HepG2 (cell line): ENCODE measurements around the gene LRRC45. TPM values are rescaled to one million over a fixed set of nuclear protein-coding genes. Genes with fewer than 3 reads are reported as not detected.
A peak's percentile ranks its signal among the peaks of the same experiment; 100 is the strongest.

Experiments
- ATAC-seq: fragments of 200-7000 bp; cut with Tn5 transposase; 3 replicates; pipeline ENCODE4 v1.9.1; 2020; ENCODE audit warnings: mild to moderate bottlenecking, moderate library complexity
- BruUV-seq: library from RNA; stranded (reverse); fragments of 400-500 nt; replicated peaks from 2 replicates; lab custom pipeline; 2021; lab: Mats Ljungman, UMichigan
- CTCF ChIA-PET: fragments of 300-600 bp; formaldehyde crosslinking; extraction: SDS; loops from one replicate; lab custom pipeline; 2021; ENCODE audit warnings: low total read pairs, inconsistent platforms, low intra/inter-chr PET ratio; lab: Yijun Ruan, JAX
- POLR2A ChIA-PET: fragments of 350-600 bp; sonication (Branson Sonifier 250); formaldehyde crosslinking; loops from one replicate; lab custom pipeline; 2020; ENCODE audit warnings: antibody characterized with exemption, inconsistent platforms; lab: Yijun Ruan, JAX
- DNase-seq: peaks from one replicate; pipeline ENCODE4 v3.0.0-alpha.2; 2015; ENCODE audit warnings: low spot score
- FAIRE-seq: peaks from 3 replicates; lab custom pipeline; 2011; peaks lifted over from hg19 to GRCh38; lab: Jason Lieb, UNC
- H2AFZ ChIP-seq: one replicate; pipeline ENCODE4 v1.6.1; 2011; ENCODE audit warnings: low read length, inconsistent platforms
- H3K27ac ChIP-seq: fragments of 300-600 bp; 3 replicates; pipeline ENCODE4 v1.8.0; 2011; ENCODE audit warnings: mixed run types, mild to moderate bottlenecking, mixed read lengths, low read length, inconsistent platforms; ENCODE audit not compliant: insufficient read depth; ENCODE audit errors: extremely low read length
- H3K27me3 ChIP-seq, 2 experiments: fragments of 200-600 bp in 1 of 2; 2 replicates in 1 of 2; 3 replicates in 1 of 2; pipeline versions ENCODE4 v1.6.0 to v1.8.0; 2011; ENCODE audit warnings: low read length in 2 of 2, mild to moderate bottlenecking in 2 of 2, moderate library complexity in 2 of 2, inconsistent platforms in 1 of 2; ENCODE audit not compliant: insufficient read depth in 2 of 2, control insufficient read depth in 1 of 2
- H3K36me3 ChIP-seq, 2 experiments: fragments of 200-600 bp in 1 of 2; replicated peaks in 1 of 2; 2 replicates in 1 of 2; 3 replicates in 1 of 2; pipeline versions ENCODE4 v1.5.1 to v1.8.0; 2011; ENCODE audit warnings: low read length in 2 of 2, inconsistent platforms in 1 of 2; ENCODE audit not compliant: insufficient read depth in 2 of 2, control insufficient read depth in 1 of 2
- H3K4me1 ChIP-seq: 2 replicates; pipeline ENCODE4 v1.5.1; 2012; ENCODE audit warnings: low read length, inconsistent platforms; ENCODE audit not compliant: insufficient read depth
- H3K4me2 ChIP-seq: 2 replicates; pipeline ENCODE4 v1.6.0; 2011; ENCODE audit warnings: low read depth, low read length, inconsistent platforms
- H3K4me3 ChIP-seq, 3 experiments: fragments of 200-600 bp in 1 of 3; sonication (generic), shearing (Covaris generic) in 1 of 3; replicated peaks in 1 of 3; 2 replicates each; pipeline ENCODE4 v1.5.1; 2011 to 2016; ENCODE audit warnings: low read length in 3 of 3, inconsistent platforms in 2 of 3, low read depth in 2 of 3, mild to moderate bottlenecking in 2 of 3, control low read depth in 1 of 3, mixed read lengths in 1 of 3; ENCODE audit not compliant: insufficient read depth in 1 of 3
- H3K79me2 ChIP-seq: one replicate; pipeline ENCODE4 v1.6.1; 2011; ENCODE audit warnings: low read length, inconsistent platforms; ENCODE audit not compliant: insufficient read depth
- H3K9ac ChIP-seq: 2 replicates; pipeline ENCODE4 v1.6.0; 2011; ENCODE audit warnings: mild to moderate bottlenecking, low read depth, low read length, inconsistent platforms; ENCODE audit not compliant: insufficient read depth
- H3K9me3 ChIP-seq: 2 replicates; pipeline ENCODE4 v1.5.1; 2012; ENCODE audit warnings: mild to moderate bottlenecking, low read length
- H4K20me1 ChIP-seq: 2 replicates; pipeline ENCODE4 v1.6.0; 2011; ENCODE audit warnings: inconsistent platforms, mild to moderate bottlenecking, low read length, moderate library complexity; ENCODE audit not compliant: insufficient read depth
- BORCS8-MEF2B ChIP-seq: sonication (generic); formaldehyde crosslinking; IDR thresholded peaks from 2 replicates; pipeline ENCODE4 v1.8.0; 2022; ENCODE audit warnings: mild to moderate bottlenecking, missing genetic modification reagents
- DNMT1 ChIP-seq: sonication (generic); formaldehyde crosslinking; IDR thresholded peaks from 2 replicates; pipeline ENCODE4 v1.5.1; 2020; ENCODE audit warnings: mild to moderate bottlenecking, missing genetic modification reagents
- ERF ChIP-seq: IDR thresholded peaks from 2 replicates; pipeline ENCODE4 v1.6.1; 2018; ENCODE audit warnings: missing biosample characterization, missing genetic modification reagents
- GZF1 ChIP-seq: sonication (generic); formaldehyde crosslinking; IDR thresholded peaks from 2 replicates; pipeline ENCODE4 v1.5.1; 2020; ENCODE audit warnings: mild to moderate bottlenecking, missing genetic modification reagents
- MEIS1 ChIP-seq: sonication (generic); formaldehyde crosslinking; IDR thresholded peaks from 2 replicates; pipeline ENCODE4 v1.9.0; 2021; ENCODE audit warnings: mild to moderate bottlenecking, missing genetic modification reagents, moderate library complexity, borderline replicate concordance
- NFKB2 ChIP-seq: sonication (generic); formaldehyde crosslinking; IDR thresholded peaks from 2 replicates; pipeline ENCODE4 v1.4.0; 2020; ENCODE audit warnings: missing genetic modification reagents, borderline replicate concordance
- NR2F2 ChIP-seq: IDR thresholded peaks from 2 replicates; pipeline ENCODE4 v1.6.1; 2012; ENCODE audit warnings: low read depth, inconsistent platforms, borderline replicate concordance
- PHF8 ChIP-seq: sonication (generic); formaldehyde crosslinking; IDR thresholded peaks from 2 replicates; pipeline ENCODE4 v1.5.0; 2020; ENCODE audit warnings: missing genetic modification reagents
- RBFOX2 ChIP-seq: fragments of 200-400 bp; formaldehyde crosslinking; IDR thresholded peaks from 2 replicates; pipeline ENCODE4 v1.6.1; 2017; ENCODE audit warnings: low read depth, mild to moderate bottlenecking, low read length
- RBM39 ChIP-seq: fragments of 200-400 bp; formaldehyde crosslinking; IDR thresholded peaks from one replicate; pipeline ENCODE4 v1.6.1; 2018; ENCODE audit warnings: antibody characterized with exemption, mild to moderate bottlenecking, low read depth, low read length; ENCODE audit not compliant: poor library complexity, severe bottlenecking
- WIZ ChIP-seq: sonication (generic); formaldehyde crosslinking; IDR thresholded peaks from 2 replicates; pipeline ENCODE4 v1.5.1; 2020; ENCODE audit warnings: mild to moderate bottlenecking, missing genetic modification reagents
- ZBTB7B ChIP-seq: sonication (generic); formaldehyde crosslinking; IDR thresholded peaks from 2 replicates; pipeline ENCODE4 v1.4.0; 2020; ENCODE audit warnings: missing genetic modification reagents
- ZMAT3 ChIP-seq: sonication (generic); formaldehyde crosslinking; conservative IDR thresholded peaks from 2 replicates; pipeline ENCODE4 v1.7.0; 2021; ENCODE audit warnings: missing genetic modification reagents
- ZNF230 ChIP-seq: sonication (generic); formaldehyde crosslinking; IDR thresholded peaks from 2 replicates; pipeline ENCODE4 v1.4.0; 2020; ENCODE audit warnings: mild to moderate bottlenecking, missing genetic modification reagents
- ZNF564 ChIP-seq: sonication (generic); formaldehyde crosslinking; IDR thresholded peaks from 2 replicates; pipeline ENCODE4 v1.8.1; 2023; ENCODE audit warnings: mild to moderate bottlenecking, missing genetic modification reagents
- WGBS: methylation state at CpG from one replicate; pipeline ENCODE4 v1.1.6; 2017; ENCODE audit warnings: low lambda C conversion rate; 5-methylcytosine and 5-hydroxymethylcytosine counted together
- in situ Hi-C: cut with HindIII; loops from 2 replicates; pipeline ENCODE4 v1.10.0; 2017; ENCODE audit warnings: low pct_unique_long_range_greater_than_20kb; ENCODE audit not compliant: extremely low pct_ligation_motif_present
- intact Hi-C: fragments of 100-400 bp; cut with micrococcal nuclease; formaldehyde crosslinking; loops from one replicate; pipeline ENCODE4 v1.10.0; 2022; ENCODE audit not compliant: unreplicated experiment
- polyA plus RNA-seq, 8 experiments: library from polyadenylated mRNA; depleted of rRNA in 3 of 8; stranded (reverse) in 7 of 8; unstranded in 1 of 8; fragments of >200 nt; fragmentation: Illumina TruSeq in 4 of 8; extraction: Trizol in 4 of 8; gene quantifications; 2 replicates each; pipeline versions ENCODE4 v1.2.1 to v1.2.3, GENCODE V29; 2011 to 2016; ENCODE audit warnings: low read depth in 4 of 8, missing spikeins in 1 of 8, mixed read lengths in 1 of 8; ENCODE audit not compliant: insufficient read depth in 1 of 8
- total RNA-seq, 5 experiments: library from RNA; depleted of rRNA; stranded (reverse); fragments of >200 nt; fragmentation: Illumina TruSeq; extraction: Trizol; gene quantifications; 2 replicates each; pipeline ENCODE4 v1.2.3, GENCODE V29; 2016; ENCODE audit warnings: low read depth in 1 of 5
- TF ChIP-seq, protein P1 (sequence below): sonication (generic); formaldehyde crosslinking; IDR thresholded peaks from 2 replicates; pipeline ENCODE4 v1.8.0; 2022; ENCODE audit warnings: mild to moderate bottlenecking, missing genetic modification reagents
- TF ChIP-seq, protein P2 (sequence below): sonication (generic); formaldehyde crosslinking; IDR thresholded peaks from 2 replicates; pipeline ENCODE4 v1.8.1; 2022; ENCODE audit warnings: mild to moderate bottlenecking, missing genetic modification reagents
- TF ChIP-seq, protein P3 (sequence below): sonication (generic); formaldehyde crosslinking; IDR thresholded peaks from 2 replicates; pipeline ENCODE4 v1.4.0; 2020; ENCODE audit warnings: missing genetic modification reagents

Gene LRRC45
- total and polyA plus RNA-seq, 2 of the 13 experiments (the other 11 are each of a cell fraction or from before 2014, with no cell fraction given): 11.6 to 48.1 TPM

DNA sequence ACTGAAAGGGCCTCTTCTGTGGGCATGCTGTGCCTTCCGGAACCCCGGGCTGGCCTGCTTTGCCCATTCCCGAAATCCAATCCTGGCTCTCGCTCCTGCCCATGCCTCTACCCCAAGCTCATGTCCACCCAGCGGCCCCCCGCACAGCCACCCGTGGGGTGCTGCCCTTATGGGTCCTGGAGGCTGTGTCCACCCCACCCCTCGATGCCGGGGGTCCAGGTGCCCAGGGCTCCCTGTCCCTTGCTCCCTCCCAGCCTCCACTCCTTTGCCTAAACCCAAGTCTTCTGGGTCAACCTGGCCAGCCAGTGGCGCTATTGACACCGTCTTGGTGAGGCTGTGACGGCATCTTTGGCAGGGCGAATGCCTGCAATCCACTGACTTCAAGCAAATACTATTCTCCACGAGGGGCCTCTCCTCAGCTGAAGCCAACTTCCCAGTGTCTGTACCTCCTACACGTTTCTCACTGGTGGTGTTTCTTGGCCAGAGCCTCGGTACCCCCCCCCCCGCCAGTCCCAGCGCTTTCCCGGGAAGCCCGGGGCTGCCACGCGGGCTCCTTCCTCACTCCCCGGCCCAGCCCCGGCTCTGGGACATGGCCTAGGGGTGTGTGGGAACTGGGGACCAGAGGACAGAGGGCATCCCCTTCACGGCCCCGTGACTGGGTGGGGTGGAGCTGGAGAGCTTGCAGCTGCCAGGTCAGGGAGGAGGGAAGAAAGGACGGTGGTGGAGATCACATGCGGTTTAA, 54.7 kb downstream of the LRRC45 start:
- Histone ChIP-seq H4K20me1 (peaks cover 31% of the 10 kb centered on the region), H3K9me3 (no peaks in the 10 kb centered on the region), H3K27ac (no peak overlapping the region), H3K4me2 (no peak overlapping the region), H3K4me3 (no peak overlapping the region), H2AFZ (no peak overlapping the region), H3K79me2 (no peaks in the 10 kb centered on the region), H3K36me3 (peaks cover 34 to 42% of the 10 kb centered on the region in 2 experiments), H3K9ac (no peak overlapping the region), H3K4me1 (peaks cover 12% of the 10 kb centered on the region), H3K27me3 (no peaks in the 10 kb centered on the region)
- ATAC-seq (peak; percentile 1), DNase-seq (no peak), FAIRE-seq (no peak)
- in situ Hi-C loops: no loop called here
- POLR2A ChIA-PET: interaction anchor here (0.7 to 1.9 kb wide), 5 partner anchors 9 to 24 kb away, joined by 3 to 9 read pairs (median 4); partner anchors contain the start of genes DUS1L and FASN
- intact Hi-C loops: no loop called here
- BruUV-seq: no TSS peak
- 91% methylated on average over 28 of the region's 28 CpGs for WGBS
- CTCF ChIA-PET: no interaction called here
- TF ChIP-seq, protein P1, sequence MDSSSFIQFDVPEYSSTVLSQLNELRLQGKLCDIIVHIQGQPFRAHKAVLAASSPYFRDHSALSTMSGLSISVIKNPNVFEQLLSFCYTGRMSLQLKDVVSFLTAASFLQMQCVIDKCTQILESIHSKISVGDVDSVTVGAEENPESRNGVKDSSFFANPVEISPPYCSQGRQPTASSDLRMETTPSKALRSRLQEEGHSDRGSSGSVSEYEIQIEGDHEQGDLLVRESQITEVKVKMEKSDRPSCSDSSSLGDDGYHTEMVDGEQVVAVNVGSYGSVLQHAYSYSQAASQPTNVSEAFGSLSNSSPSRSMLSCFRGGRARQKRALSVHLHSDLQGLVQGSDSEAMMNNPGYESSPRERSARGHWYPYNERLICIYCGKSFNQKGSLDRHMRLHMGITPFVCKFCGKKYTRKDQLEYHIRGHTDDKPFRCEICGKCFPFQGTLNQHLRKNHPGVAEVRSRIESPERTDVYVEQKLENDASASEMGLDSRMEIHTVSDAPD (CRISPR knock-in tag): peak; percentile 75; the same call in 1 of the 2 replicates
- TF ChIP-seq WIZ (CRISPR knock-in tag): 0 out of 2 replicates have a peak, but pooled peaks have one; percentile 56
- TF ChIP-seq MEIS1 (CRISPR knock-in tag): no peak
- TF ChIP-seq DNMT1 (CRISPR knock-in tag): peak; percentile 63; the same call in 1 of the 2 replicates
- TF ChIP-seq ZBTB7B: 0 out of 2 replicates have a peak, but pooled peaks have one; percentile 6
- TF ChIP-seq GZF1 (CRISPR knock-in tag): peak; percentile 27; the same call in 1 of the 2 replicates
- peak; percentile 59 for TF ChIP-seq RBM39
- TF ChIP-seq, protein P2, sequence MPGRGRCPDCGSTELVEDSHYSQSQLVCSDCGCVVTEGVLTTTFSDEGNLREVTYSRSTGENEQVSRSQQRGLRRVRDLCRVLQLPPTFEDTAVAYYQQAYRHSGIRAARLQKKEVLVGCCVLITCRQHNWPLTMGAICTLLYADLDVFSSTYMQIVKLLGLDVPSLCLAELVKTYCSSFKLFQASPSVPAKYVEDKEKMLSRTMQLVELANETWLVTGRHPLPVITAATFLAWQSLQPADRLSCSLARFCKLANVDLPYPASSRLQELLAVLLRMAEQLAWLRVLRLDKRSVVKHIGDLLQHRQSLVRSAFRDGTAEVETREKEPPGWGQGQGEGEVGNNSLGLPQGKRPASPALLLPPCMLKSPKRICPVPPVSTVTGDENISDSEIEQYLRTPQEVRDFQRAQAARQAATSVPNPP: peak; percentile 38; the same call in 1 of the 2 replicates
- peak; percentile 25; the same call in 1 of the 2 replicates for TF ChIP-seq NR2F2
- TF ChIP-seq RBFOX2: peak; percentile 90
- peak; percentile 64; the same call in 1 of the 2 replicates for TF ChIP-seq BORCS8-MEF2B
- TF ChIP-seq ZNF230 (CRISPR knock-in tag): 0 out of 2 replicates have a peak, but pooled peaks have one; percentile 48
- TF ChIP-seq NFKB2 (CRISPR knock-in tag): 0 out of 2 replicates have a peak, but pooled peaks have one; percentile 31
- TF ChIP-seq, protein P3, sequence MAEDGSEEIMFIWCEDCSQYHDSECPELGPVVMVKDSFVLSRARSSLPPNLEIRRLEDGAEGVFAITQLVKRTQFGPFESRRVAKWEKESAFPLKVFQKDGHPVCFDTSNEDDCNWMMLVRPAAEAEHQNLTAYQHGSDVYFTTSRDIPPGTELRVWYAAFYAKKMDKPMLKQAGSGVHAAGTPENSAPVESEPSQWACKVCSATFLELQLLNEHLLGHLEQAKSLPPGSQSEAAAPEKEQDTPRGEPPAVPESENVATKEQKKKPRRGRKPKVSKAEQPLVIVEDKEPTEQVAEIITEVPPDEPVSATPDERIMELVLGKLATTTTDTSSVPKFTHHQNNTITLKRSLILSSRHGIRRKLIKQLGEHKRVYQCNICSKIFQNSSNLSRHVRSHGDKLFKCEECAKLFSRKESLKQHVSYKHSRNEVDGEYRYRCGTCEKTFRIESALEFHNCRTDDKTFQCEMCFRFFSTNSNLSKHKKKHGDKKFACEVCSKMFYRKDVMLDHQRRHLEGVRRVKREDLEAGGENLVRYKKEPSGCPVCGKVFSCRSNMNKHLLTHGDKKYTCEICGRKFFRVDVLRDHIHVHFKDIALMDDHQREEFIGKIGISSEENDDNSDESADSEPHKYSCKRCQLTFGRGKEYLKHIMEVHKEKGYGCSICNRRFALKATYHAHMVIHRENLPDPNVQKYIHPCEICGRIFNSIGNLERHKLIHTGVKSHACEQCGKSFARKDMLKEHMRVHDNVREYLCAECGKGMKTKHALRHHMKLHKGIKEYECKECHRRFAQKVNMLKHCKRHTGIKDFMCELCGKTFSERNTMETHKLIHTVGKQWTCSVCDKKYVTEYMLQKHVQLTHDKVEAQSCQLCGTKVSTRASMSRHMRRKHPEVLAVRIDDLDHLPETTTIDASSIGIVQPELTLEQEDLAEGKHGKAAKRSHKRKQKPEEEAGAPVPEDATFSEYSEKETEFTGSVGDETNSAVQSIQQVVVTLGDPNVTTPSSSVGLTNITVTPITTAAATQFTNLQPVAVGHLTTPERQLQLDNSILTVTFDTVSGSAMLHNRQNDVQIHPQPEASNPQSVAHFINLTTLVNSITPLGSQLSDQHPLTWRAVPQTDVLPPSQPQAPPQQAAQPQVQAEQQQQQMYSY (CRISPR knock-in tag): peak; percentile 75
- 0 out of 2 replicates have a peak, but pooled peaks have one; percentile 29 for TF ChIP-seq ZMAT3 (CRISPR knock-in tag)
- no peak for TF ChIP-seq ERF (CRISPR knock-in tag)
- TF ChIP-seq ZNF564: no peak; the same call in 1 of the 2 replicates
- TF ChIP-seq PHF8 (CRISPR knock-in tag): 0 out of 2 replicates have a peak, but pooled peaks have one; percentile 13
